K562 (cell line): Measurements from ENCODE around the gene BRCC3. TPM values are rescaled to one million over a fixed set of nuclear protein-coding genes. Genes with fewer than 3 reads are reported as not detected.
A peak's percentile ranks its signal among the peaks of the same experiment; 100 is the strongest.

ENCODE experiments used
- ARHGAP35 ChIP-seq: fragments of 450-650 bp; IDR thresholded peaks from 2 replicates; pipeline ENCODE4 v1.6.1; 2018; ENCODE audit not compliant: partially characterized antibody
- CCAR2 ChIP-seq: fragments of 200-400 bp; formaldehyde crosslinking; IDR thresholded peaks from 2 replicates; pipeline ENCODE4 v1.6.1; 2017; ENCODE audit warnings: mild to moderate bottlenecking, low read depth, low read length
- ETV1 ChIP-seq: fragments of 450-650 bp; conservative IDR thresholded peaks from 2 replicates; pipeline ENCODE4 v1.6.1; 2016; ENCODE audit warnings: missing genetic modification characterization, control low read depth, low read depth, missing compliant biosample characterization
- FOXA1 ChIP-seq: fragments of 450-650 bp; IDR thresholded peaks from 2 replicates; pipeline ENCODE4 v1.6.1; 2016; ENCODE audit warnings: mild to moderate bottlenecking, borderline replicate concordance
- HNRNPH1 ChIP-seq: fragments of 200-400 bp; formaldehyde crosslinking; optimal IDR thresholded peaks from 2 replicates; pipeline ENCODE3; 2017; ENCODE audit warnings: low read depth, mild to moderate bottlenecking, low read length, moderate library complexity
- IFI16 ChIP-seq: fragments of 250-450 bp; sonication (Bioruptor Pico); IDR thresholded peaks from 2 replicates; pipeline ENCODE4 v2.1.2; 2022; ENCODE audit warnings: mild to moderate bottlenecking, inconsistent platforms
- KHSRP ChIP-seq: fragments of 450-650 bp; IDR thresholded peaks from 2 replicates; pipeline ENCODE4 v1.6.1; 2017
- MBD2 ChIP-seq: sonication (generic); IDR thresholded peaks from 2 replicates; pipeline ENCODE4 v1.6.1; 2016; ENCODE audit warnings: low read depth, borderline replicate concordance
- MTA3 ChIP-seq: fragments of 450-650 bp; formaldehyde crosslinking; IDR thresholded peaks from 2 replicates; pipeline ENCODE4 v1.6.1; 2017; ENCODE audit warnings: mild to moderate bottlenecking, borderline replicate concordance
- MXI1 ChIP-seq: IDR thresholded peaks from 2 replicates; pipeline ENCODE4 v1.6.1; 2011; ENCODE audit warnings: low read depth, mild to moderate bottlenecking, improper control_type of control experiment, low read length
- NFIC ChIP-seq: fragments of 450-650 bp; IDR thresholded peaks from 2 replicates; pipeline ENCODE4 v1.6.1; 2017; ENCODE audit warnings: mild to moderate bottlenecking, inconsistent platforms
- RBM14 ChIP-seq: fragments of 200-400 bp; formaldehyde crosslinking; IDR thresholded peaks from 2 replicates; pipeline ENCODE4 v1.6.1; 2018; ENCODE audit warnings: low read depth, mild to moderate bottlenecking, low read length, moderate library complexity, borderline replicate concordance; ENCODE audit not compliant: insufficient read depth
- SNRNP70 ChIP-seq: fragments of 200-400 bp; formaldehyde crosslinking; optimal IDR thresholded peaks from 2 replicates; pipeline ENCODE3; 2017; ENCODE audit warnings: low read depth, low read length
- ZNF165 ChIP-seq: fragments of 250-450 bp; sonication (Bioruptor Pico); IDR thresholded peaks from 2 replicates; pipeline ENCODE4 v1.4.0; 2020; ENCODE audit warnings: borderline replicate concordance
- ZNF644 ChIP-seq: fragments of 200-800 bp; sonication (Bioruptor generic); IDR thresholded peaks from 2 replicates; pipeline ENCODE4 v1.6.1; 2016; ENCODE audit warnings: low read depth, missing genetic modification characterization, missing compliant biosample characterization
- ZSCAN32 ChIP-seq: fragments of 450-650 bp; formaldehyde crosslinking; IDR thresholded peaks from 2 replicates; pipeline ENCODE4 v1.4.0; 2020; ENCODE audit warnings: mild to moderate bottlenecking, moderate library complexity
- polyA plus RNA-seq, 8 experiments: library from polyadenylated mRNA; depleted of rRNA in 4 of 8; stranded (reverse) in 5 of 8; unstranded in 3 of 8; fragments of >200 nt; fragmentation: Nextera tagmentation in 2 of 8; fragmentation: Illumina TruSeq in 1 of 8; extraction: Ambion mirVana in 2 of 8; extraction: Trizol in 1 of 8; gene quantifications; 2 replicates each; pipeline versions ENCODE4 v1.2.1 to v1.2.3, GENCODE V29; 2011 to 2014; ENCODE audit warnings: inconsistent platforms in 1 of 8, missing spikeins in 1 of 8
- total RNA-seq, 7 experiments: library from RNA; depleted of rRNA in 6 of 7; stranded (reverse); fragments of >200 nt in 6 of 7; fragmentation: Illumina TruSeq in 2 of 7; extraction: Trizol in 2 of 7; gene quantifications; 2 replicates each; pipeline versions ENCODE4 v1.2.1 to v1.2.3, GENCODE V29; 2011 to 2021; ENCODE audit warnings: low replicate concordance in 1 of 7
- TF ChIP-seq, protein P1 (sequence below): fragments of 450-650 bp; formaldehyde crosslinking; conservative IDR thresholded peaks from 2 replicates; pipeline ENCODE4 v1.4.0; 2022; ENCODE audit warnings: mild to moderate bottlenecking, missing genetic modification characterization
- TF ChIP-seq, protein P2 (sequence below): sonication (generic); formaldehyde crosslinking; IDR thresholded peaks from 2 replicates; pipeline ENCODE4 v1.8.0; 2022; ENCODE audit warnings: mild to moderate bottlenecking, missing genetic modification reagents, borderline replicate concordance
- TF ChIP-seq, protein P3 (sequence below): sonication (generic); formaldehyde crosslinking; IDR thresholded peaks from 2 replicates; pipeline ENCODE4 v1.8.1; 2023; ENCODE audit warnings: mild to moderate bottlenecking, missing genetic modification reagents
- TF ChIP-seq, protein P4 (sequence below): fragments of 450-650 bp; IDR thresholded peaks from 2 replicates; pipeline ENCODE4 v1.6.1; 2016
- TF ChIP-seq, protein P5 (sequence below): fragments of 450-650 bp; formaldehyde crosslinking; IDR thresholded peaks from 2 replicates; pipeline ENCODE4 v1.4.0; 2020; ENCODE audit warnings: mild to moderate bottlenecking, moderate library complexity

The BRCC3 gene
- total and polyA plus RNA-seq, 9 of the 15 experiments (the other 6 are each of a cell fraction or from before 2014, with no cell fraction given), result 9.6 to 44.8 (median 26.7) TPM

DNA sequence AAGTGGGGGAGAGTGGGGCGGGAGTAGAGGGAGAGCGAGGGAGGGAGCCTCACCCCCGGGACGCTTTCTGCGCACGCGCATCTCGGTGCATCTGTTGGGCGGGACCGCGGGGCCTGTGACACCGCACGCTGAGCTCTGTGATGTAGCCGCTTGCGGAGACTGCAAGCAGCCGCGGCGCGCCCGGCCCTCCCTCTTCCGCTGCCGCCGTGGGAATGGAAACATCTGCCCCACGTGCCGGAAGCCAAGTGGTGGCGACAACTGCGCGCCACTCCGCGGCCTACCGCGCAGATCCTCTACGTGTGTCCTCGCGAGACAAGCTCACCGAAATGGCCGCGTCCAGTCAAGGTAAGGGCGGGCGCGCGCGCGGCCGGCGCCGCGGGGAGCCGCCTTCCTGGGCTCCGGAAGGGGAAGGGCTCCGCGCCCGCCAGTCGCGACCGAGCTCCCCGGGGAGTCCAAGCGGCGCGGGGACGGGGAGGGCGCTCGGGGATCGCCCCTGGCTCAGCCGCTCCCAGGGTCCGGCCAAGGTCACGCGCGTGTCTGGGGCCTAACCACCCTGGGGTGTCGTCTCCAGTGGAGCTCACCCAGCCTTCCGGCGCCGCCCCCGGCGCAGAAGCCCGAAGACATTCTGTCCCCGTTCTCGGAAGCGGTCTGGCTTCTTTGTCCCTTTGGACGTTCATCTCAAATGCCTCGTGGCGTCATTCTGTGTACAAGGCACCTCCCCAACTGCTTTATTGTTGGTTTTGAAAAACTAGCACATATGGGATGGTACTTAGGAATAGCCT lies 44.4 kb upstream of the BRCC3 start, which contains the start of gene FUNDC2 (continued):
- TF ChIP-seq, protein P1, sequence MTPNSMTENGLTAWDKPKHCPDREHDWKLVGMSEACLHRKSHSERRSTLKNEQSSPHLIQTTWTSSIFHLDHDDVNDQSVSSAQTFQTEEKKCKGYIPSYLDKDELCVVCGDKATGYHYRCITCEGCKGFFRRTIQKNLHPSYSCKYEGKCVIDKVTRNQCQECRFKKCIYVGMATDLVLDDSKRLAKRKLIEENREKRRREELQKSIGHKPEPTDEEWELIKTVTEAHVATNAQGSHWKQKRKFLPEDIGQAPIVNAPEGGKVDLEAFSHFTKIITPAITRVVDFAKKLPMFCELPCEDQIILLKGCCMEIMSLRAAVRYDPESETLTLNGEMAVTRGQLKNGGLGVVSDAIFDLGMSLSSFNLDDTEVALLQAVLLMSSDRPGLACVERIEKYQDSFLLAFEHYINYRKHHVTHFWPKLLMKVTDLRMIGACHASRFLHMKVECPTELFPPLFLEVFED, result no peak
- no peak; the same call in 1 of the 2 replicates for TF ChIP-seq NFIC
- no peak for TF ChIP-seq RBM14
- no peak for TF ChIP-seq MXI1
- no peak for TF ChIP-seq SNRNP70
- no peak for TF ChIP-seq ZNF644 (tag)
- TF ChIP-seq HNRNPH1, result no peak
- peak; percentile 82; the same call in 1 of the 2 replicates for TF ChIP-seq ETV1 (tag)
- TF ChIP-seq, protein P2, sequence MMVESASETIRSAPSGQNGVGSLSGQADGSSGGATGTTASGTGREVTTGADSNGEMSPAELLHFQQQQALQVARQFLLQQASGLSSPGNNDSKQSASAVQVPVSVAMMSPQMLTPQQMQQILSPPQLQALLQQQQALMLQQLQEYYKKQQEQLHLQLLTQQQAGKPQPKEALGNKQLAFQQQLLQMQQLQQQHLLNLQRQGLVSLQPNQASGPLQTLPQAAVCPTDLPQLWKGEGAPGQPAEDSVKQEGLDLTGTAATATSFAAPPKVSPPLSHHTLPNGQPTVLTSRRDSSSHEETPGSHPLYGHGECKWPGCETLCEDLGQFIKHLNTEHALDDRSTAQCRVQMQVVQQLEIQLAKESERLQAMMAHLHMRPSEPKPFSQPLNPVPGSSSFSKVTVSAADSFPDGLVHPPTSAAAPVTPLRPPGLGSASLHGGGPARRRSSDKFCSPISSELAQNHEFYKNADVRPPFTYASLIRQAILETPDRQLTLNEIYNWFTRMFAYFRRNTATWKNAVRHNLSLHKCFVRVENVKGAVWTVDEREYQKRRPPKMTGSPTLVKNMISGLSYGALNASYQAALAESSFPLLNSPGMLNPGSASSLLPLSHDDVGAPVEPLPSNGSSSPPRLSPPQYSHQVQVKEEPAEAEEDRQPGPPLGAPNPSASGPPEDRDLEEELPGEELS (CRISPR knock-in tag), result no peak
- TF ChIP-seq, protein P3, sequence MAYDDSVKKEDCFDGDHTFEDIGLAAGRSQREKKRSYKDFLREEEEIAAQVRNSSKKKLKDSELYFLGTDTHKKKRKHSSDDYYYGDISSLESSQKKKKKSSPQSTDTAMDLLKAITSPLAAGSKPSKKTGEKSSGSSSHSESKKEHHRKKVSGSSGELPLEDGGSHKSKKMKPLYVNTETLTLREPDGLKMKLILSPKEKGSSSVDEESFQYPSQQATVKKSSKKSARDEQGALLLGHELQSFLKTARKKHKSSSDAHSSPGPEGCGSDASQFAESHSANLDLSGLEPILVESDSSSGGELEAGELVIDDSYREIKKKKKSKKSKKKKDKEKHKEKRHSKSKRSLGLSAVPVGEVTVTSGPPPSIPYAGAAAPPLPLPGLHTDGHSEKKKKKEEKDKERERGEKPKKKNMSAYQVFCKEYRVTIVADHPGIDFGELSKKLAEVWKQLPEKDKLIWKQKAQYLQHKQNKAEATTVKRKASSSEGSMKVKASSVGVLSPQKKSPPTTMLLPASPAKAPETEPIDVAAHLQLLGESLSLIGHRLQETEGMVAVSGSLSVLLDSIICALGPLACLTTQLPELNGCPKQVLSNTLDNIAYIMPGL (CRISPR knock-in tag), result no peak; the same call in 1 of the 2 replicates
- TF ChIP-seq IFI16 (CRISPR knock-in tag), result no peak
- TF ChIP-seq, protein P4, sequence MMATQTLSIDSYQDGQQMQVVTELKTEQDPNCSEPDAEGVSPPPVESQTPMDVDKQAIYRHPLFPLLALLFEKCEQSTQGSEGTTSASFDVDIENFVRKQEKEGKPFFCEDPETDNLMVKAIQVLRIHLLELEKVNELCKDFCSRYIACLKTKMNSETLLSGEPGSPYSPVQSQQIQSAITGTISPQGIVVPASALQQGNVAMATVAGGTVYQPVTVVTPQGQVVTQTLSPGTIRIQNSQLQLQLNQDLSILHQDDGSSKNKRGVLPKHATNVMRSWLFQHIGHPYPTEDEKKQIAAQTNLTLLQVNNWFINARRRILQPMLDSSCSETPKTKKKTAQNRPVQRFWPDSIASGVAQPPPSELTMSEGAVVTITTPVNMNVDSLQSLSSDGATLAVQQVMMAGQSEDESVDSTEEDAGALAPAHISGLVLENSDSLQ, result no peak
- TF ChIP-seq FOXA1, result no peak
- peak; percentile 71 for TF ChIP-seq ARHGAP35
- TF ChIP-seq ZSCAN32 (CRISPR knock-in tag), result no peak
- no peak for TF ChIP-seq CCAR2
- TF ChIP-seq, protein P5, sequence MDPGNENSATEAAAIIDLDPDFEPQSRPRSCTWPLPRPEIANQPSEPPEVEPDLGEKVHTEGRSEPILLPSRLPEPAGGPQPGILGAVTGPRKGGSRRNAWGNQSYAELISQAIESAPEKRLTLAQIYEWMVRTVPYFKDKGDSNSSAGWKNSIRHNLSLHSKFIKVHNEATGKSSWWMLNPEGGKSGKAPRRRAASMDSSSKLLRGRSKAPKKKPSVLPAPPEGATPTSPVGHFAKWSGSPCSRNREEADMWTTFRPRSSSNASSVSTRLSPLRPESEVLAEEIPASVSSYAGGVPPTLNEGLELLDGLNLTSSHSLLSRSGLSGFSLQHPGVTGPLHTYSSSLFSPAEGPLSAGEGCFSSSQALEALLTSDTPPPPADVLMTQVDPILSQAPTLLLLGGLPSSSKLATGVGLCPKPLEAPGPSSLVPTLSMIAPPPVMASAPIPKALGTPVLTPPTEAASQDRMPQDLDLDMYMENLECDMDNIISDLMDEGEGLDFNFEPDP, result no peak
- TF ChIP-seq KHSRP, result no peak
- peak; percentile 59; the same call in 1 of the 2 replicates for TF ChIP-seq MBD2
- TF ChIP-seq MTA3, result peak; percentile 82; the same call in 1 of the 2 replicates
- no peak for TF ChIP-seq ZNF165 (CRISPR knock-in tag)
